T47D (cell line): ENCODE results near the gene IL37.
"Not testable (repeated sequence)": the region's sequence is repeated elsewhere in the genome, so short reads cannot be mapped to it uniquely, and the experiment has no call there.

Experiments
- DNase-seq, 2 experiments: peaks; one replicate each; pipeline versions ENCODE4 v3.0.0 to v3.0.0-alpha.2; 2011 to 2012; ENCODE audit warnings: low read depth in 1 of 2, low spot score in 1 of 2
- JUND ChIP-seq: IDR thresholded peaks from 2 replicates; pipeline ENCODE4 v1.6.1; 2012; ENCODE audit warnings: low read depth
- in situ Hi-C: cut with HindIII; loops from 2 replicates; pipeline ENCODE4 v1.10.0; 2016; ENCODE audit warnings: low sequenced_read_pairs, low pct_unique_long_range_greater_than_20kb

The IL37 gene

DNA sequence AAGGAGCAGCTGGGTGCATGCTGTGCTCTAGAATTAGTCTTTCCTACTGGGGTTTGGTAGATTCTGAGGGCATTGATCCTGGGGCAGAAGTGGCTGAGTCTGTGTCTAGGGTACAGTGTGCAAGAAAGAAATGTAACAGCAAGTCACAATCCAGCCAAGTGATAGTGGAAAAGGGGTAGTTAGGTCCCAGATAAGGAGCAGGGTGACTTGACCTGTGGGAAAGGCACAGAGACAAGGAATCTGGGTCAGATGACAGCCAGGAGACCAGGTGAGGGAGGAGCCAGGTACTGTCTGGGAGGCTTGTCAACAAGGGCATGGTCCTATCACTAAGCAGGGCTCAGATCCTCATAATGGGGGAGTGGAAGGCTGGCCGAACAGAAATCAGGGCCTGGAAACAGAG, 8.1 kb downstream of the IL37 start:
- in situ Hi-C loops, result no loop called here
- TF ChIP-seq JUND, result no peak

DNA sequence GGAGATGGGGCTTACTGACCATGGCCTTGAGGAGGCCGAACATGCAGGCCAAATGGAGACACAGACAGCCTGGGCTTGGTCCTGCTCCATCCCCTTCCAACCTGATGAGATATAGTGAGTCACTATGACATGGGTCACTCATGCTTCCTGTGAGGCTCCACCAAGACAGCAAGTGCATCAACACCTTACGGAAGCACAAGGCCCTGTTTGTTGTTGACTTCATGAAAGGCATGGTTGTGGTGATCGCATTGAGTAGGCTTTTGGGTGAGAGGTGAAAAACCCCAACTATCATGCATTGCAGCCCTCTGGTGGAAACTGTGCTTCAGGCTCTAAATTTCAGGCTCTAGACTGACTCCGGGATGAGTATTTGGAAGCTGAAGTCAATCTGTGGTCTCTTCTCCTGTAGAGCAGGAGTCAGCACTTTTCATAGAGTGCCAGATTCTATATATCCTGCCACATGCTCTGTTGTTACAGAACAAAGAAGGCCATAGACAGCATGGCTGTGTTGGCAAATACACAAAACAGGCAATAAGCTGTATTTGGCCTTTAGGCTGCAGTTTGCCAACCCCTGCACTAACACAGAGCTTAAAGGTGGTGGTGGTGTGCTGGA, 10.1 kb downstream of the IL37 start:
- in situ Hi-C loops, result no loop called here
- TF ChIP-seq JUND, result no peak
- DNase-seq, result no peak

More for the DNA sequence above, 8.1 kb downstream of the IL37 start:
- DNase-seq, result no peak

DNA sequence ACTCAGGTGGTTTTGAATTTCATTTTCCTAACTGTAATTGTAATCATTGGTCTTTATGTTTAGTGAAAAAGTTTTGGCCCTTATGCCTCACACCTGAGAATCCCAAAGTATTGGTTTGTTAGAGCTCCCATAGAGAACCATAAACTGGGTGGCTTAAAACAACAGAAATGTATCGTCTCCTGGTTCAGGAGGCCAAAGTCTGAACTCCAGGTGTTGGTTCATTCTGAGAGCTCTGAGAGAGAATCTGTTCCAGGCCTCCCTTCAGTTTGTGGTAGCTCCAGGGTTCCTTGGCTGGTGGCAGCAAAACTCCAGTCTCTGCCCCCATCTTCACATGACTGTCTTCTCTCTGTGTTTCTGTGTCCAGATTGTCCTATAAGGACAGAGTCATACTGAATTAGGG, 11.0 kb downstream of the IL37 start:
- TF ChIP-seq JUND, result no peak

DNA sequence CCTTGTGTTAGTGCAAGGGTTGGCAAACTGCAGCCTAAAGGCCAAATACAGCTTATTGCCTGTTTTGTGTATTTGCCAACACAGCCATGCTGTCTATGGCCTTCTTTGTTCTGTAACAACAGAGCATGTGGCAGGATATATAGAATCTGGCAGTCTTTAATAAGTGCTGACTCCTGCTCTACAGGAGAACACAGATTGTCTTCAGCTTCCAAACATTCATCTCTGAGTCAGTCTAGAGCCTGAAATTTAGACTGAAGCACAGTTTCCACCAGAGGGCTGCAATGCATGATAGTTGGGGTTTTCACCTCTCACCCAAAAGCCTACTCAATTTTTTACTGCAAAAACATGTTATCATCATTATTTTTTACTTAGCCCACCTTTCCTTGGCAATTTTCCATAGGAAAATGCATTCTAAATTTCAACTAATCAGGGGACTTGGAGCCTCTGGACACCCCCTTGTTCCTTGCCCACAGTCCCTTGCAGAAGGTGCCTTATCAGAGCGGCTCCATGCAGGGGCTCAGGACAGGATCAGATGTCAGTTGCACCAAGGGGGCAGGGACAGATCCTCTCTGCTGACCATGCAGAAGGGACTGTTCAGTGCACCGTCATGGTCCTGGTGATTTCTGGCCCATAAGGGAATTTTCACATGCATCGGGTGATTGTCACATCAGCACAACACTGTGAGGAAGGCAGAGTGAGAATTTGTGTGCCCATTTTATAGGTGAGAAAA, 12.4 kb downstream of the IL37 start:
- in situ Hi-C loops, result no loop called here
- TF ChIP-seq JUND, result no peak
- no peak for DNase-seq

More for the DNA sequence above, 11.0 kb downstream of the IL37 start:
- no peak for DNase-seq
- in situ Hi-C loops, result no loop called here

DNA sequence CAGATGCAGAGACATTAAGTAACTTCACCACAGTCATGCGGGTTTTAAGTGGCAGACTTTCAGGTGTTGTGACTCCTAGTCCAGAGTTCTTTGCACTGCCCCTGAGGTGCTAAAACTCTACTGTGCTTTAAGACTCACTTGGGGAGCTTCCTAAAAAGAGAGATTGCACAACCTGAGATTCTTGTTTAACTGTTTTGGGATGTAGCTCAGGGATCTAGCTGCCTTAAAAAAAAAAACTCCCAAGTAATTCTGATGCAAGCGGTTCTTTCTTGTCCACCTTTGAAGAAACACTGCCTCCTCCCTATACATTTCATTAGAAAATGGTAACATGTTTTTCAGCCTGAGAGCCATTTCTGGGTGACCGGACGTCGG, 13.0 kb downstream of the IL37 start:
- TF ChIP-seq JUND, result no peak
- in situ Hi-C loops, result no loop called here
- DNase-seq, result no peak

DNA sequence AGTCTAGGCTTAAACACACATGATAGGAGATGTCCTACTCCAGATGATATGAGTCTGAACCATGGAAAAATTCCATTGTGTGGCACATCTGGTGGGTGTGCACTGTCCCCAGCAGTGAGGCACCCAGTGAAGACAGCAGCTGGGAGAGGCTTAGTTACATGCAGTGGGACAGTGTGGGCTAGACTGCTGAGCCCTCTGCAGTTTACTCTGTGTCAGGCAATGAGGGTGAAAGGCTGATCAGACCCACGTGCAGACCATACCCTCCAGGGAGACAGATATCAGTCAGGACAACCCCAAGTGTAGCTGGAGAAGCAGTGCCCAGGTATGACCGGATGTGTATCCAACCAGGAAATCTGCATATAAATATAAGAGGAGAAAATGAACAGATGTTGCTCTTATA, 13.4 kb downstream of the IL37 start:
- no peak for TF ChIP-seq JUND
- in situ Hi-C loops, result no loop called here
- DNase-seq, result no peak

DNA sequence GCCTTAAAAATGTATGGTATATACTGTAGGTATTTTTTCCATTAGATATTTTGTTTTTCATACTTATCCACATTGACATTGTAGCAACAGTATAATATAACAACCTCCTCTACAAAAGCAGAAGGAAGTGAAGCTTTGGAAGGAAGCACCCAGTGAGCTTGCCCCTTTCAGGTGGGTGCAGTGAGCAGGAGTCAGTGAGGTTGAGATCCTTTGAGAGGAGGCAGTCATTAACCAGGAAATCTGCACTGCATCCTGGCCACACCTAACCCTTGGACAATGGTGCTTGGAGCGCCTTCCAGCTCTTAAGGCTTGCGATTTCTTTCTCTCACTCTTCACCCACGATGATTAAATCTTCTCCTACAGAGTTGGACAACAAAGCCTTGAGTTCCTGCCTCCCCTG, 13.9 kb downstream of the IL37 start:
- in situ Hi-C loops, result no loop called here
- TF ChIP-seq JUND, result no peak
- no peak for DNase-seq

DNA sequence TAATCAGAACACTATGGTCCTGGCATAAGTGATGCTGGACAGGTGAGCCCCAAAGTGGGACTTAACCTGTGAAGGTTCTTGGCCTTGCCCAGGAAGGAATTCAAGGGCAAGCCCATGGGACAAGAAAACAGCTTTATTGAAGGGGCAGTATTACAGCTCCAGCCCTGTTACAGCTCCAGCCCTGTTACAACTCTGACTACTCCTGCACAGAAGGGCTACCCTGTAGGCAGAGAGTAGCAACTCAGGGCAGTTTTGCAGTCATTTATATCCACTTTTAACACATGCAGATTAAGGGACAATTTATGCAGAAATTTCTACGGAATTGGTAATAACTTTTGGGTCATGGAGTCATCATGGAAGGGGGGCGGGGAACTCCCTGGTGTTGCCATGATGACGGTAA, 15.7 kb downstream of the IL37 start:
- no peak for TF ChIP-seq JUND
- DNase-seq, result no peak
- in situ Hi-C loops, result no loop called here

DNA sequence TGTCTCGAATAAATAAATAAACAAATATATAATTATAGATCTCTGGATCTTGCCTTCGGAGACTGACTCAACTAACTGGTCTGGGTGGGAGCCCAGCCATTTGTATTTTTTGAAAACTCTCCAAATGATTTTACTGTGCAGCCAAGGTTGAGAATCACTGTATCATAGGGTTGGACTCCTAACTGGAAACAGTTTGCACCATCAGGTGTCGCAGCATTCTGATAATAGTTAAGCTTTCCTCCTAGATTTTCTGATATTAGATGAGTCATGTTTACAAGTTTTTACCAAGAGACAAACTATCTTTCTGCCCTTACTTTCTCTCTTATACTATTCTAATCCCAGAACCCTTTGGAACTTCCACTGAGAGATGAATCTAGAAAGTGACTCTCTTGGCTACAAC, 16.8 kb downstream of the IL37 start:
- in situ Hi-C loops, result no loop called here
- no peak for TF ChIP-seq JUND
- no peak for DNase-seq

DNA sequence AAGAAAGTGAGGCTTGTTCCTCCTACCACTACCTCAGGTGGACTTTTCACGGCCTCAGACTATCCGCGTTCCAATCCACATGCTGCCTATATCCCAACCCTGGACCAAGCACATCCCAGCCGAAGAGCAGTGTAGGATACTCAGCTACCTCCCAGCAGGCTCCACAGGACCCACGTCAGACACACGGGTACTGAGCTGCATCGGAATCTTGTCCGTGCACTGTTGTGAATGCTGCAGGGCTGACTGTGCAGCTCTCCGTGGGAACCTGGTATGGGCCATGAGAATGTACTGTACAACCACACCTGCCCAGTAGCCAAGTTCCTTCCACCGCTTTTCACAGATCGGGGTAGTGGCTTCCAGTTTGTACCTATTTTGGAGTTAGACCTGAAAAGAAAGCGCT, 22.3 kb downstream of the IL37 start:
- DNase-seq, result peak in 1 of 2 experiments; percentile 2
- no peak for TF ChIP-seq JUND
- in situ Hi-C loops, result no loop called here

DNA sequence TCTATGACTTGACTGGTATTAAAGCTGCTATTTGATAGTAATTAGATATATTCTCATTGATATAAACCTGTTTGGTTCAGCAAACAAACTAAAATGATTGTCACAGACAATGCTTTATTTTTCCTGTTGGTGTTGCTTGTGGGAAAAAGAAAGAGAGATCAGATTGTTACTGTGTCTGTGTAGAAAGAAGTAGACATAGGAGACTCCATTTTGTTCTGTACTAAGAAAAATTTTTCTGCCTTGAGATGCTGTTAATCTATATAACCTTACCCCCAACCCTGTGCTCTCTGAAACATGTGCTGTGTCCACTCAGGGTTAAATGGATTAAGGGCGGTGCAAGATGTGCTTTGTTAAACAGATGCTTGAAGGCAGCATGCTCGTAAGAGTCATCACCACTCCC, 23.2 kb downstream of the IL37 start:
- DNase-seq, in situ Hi-C loops: not testable (repeated sequence)

DNA sequence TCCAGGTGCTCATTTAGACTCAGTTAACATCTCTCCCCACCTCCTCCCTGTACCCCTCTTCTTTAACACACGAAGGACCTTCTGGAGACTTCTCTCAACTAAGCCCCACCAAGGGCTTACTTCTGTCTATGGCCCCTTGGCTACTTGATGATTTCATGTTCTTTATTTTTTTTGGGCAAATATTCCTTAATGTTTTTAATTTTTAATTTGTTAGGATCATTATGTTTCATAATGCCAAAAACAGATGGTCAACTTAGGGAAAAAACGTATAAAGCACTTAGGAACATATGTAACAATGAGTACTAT, 25.9 kb downstream of the IL37 start:
- TF ChIP-seq JUND, result no peak
- in situ Hi-C loops, result no loop called here
- DNase-seq, result no peak

DNA sequence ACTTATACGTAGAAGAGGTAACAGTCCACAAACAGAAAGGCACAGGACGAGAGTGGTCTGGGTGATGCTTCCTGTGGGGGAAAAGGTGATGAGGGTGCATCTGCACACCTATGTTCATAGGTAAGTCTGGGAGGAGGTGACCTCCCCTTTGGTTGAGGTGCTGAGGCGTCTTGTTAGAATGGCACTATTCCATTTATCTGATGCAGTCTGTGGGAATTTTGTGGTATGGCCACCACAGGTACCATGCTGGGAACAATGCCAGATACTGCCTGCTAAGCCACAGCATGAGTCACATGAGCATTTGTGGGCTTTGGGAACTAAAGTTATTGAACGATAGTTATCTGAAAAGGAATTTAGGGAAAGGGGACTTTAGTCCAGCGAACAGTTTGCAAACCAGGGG, 27.9 kb downstream of the IL37 start:
- DNase-seq, result peak in 1 of 2 experiments; percentile 27
- TF ChIP-seq JUND, result no peak
- in situ Hi-C loops, result no loop called here

DNA sequence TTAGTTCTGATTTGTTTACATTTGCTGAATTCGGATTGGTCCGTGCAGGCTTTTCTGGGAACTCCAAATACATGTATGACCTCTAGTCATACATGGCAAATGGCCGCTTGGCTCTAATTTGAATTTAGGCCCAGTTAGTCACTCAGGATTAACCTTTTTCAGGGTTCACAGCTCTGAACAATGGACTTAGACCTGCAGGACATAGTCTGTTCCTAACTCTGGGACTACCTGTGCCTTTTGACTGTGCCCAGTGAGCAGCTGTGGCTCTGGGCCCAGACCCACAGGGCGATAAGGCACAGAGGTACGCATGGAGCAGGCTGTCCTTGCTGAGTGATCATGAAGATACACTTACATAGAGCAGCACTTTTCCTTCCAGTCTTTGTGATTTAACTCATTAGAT, 28.5 kb downstream of the IL37 start:
- in situ Hi-C loops, result no loop called here

More for the DNA sequence above, 28.5 kb downstream of the IL37 start:
- TF ChIP-seq JUND, result no peak
- DNase-seq, result no peak
